ENCODE data around the gene CHM.
"Not testable (repeated sequence)": the region's sequence is repeated elsewhere in the genome, so short reads cannot be mapped to it uniquely, and the experiment has no call there.

CHM gene

GRCh38 chrX:86047174-86047935, at the start of gene CHM:
Gene CHM (minus strand): TSS chrX:86047558. CDS start chrX:86047532, 26 bp downstream.
- peak; percentile 5 to 21 for DNase-seq (ENCODE audit: low read depth in 2 of 2, low spot score in 1 of 2)

- DNase-seq (ENCODE audit: low read depth in 2 of 2, low spot score in 1 of 2) = no peak
Measured at GRCh38 chrX:86078650-86079049, 31.3 kb upstream of the CHM start.

- no peak for DNase-seq (ENCODE audit: low read depth in 2 of 2, low spot score in 1 of 2)
Measured at GRCh38 chrX:86066998-86067397, 19.6 kb upstream of the CHM start.

GRCh38 chrX:86061407-86061806, 14.0 kb upstream of the CHM start:
- DNase-seq (ENCODE audit: low read depth in 2 of 2, low spot score in 1 of 2) = no peak

GRCh38 chrX:86051741-86052140, 4.4 kb upstream of the CHM start:
- DNase-seq (ENCODE audit: low read depth in 2 of 2, low spot score in 1 of 2) = no peak

- no peak for DNase-seq (ENCODE audit: low read depth in 2 of 2, low spot score in 1 of 2)
Measured at GRCh38 chrX:86047936-86048280, 550 bp upstream of the CHM start.

GRCh38 chrX:86044216-86044615, 3.1 kb downstream of the CHM start:
- no peak for DNase-seq (ENCODE audit: low read depth in 2 of 2, low spot score in 1 of 2)

GRCh38 chrX:86039625-86040568, 7.5 kb downstream of the CHM start:
- no peak for DNase-seq (ENCODE audit: low read depth in 2 of 2, low spot score in 1 of 2)

GRCh38 chrX:86033385-86033784, 14.0 kb downstream of the CHM start:
- DNase-seq (ENCODE audit: low read depth in 2 of 2, low spot score in 1 of 2) = no peak

- no peak for DNase-seq (ENCODE audit: low read depth in 2 of 2, low spot score in 1 of 2)
Measured at GRCh38 chrX:86028681-86029080, 18.7 kb downstream of the CHM start.

- DNase-seq (ENCODE audit: low read depth in 2 of 2, low spot score in 1 of 2) = no peak
Measured at GRCh38 chrX:86023811-86024210, 23.5 kb downstream of the CHM start.

- DNase-seq (ENCODE audit: low read depth in 2 of 2, low spot score in 1 of 2) = no peak
Measured at GRCh38 chrX:86021652-86022289, 25.6 kb downstream of the CHM start.

- DNase-seq (ENCODE audit: low read depth in 2 of 2, low spot score in 1 of 2) = no peak
Measured at GRCh38 chrX:86016139-86016538, 31.2 kb downstream of the CHM start.

- not testable (repeated sequence) for DNase-seq (ENCODE audit: low read depth in 2 of 2, low spot score in 1 of 2)
Measured at GRCh38 chrX:86014959-86015358, 32.4 kb downstream of the CHM start.

- DNase-seq (ENCODE audit: low read depth in 2 of 2, low spot score in 1 of 2) = no peak
Measured at GRCh38 chrX:86014421-86014820, 32.9 kb downstream of the CHM start.

GRCh38 chrX:86013792-86014191, 33.6 kb downstream of the CHM start:
- no peak for DNase-seq (ENCODE audit: low read depth in 2 of 2, low spot score in 1 of 2)

- DNase-seq (ENCODE audit: low read depth in 2 of 2, low spot score in 1 of 2) = no peak
Measured at GRCh38 chrX:86012188-86012587, 35.2 kb downstream of the CHM start.

- not testable (repeated sequence) for DNase-seq (ENCODE audit: low read depth in 2 of 2, low spot score in 1 of 2)
Measured at GRCh38 chrX:86009803-86010202, 37.6 kb downstream of the CHM start.

GRCh38 chrX:86007891-86008290, 39.5 kb downstream of the CHM start:
- not testable (repeated sequence) for DNase-seq (ENCODE audit: low read depth in 2 of 2, low spot score in 1 of 2)

- DNase-seq (ENCODE audit: low read depth in 2 of 2, low spot score in 1 of 2) = no peak
Measured at GRCh38 chrX:86002076-86002896, 45.1 kb downstream of the CHM start.

- DNase-seq (ENCODE audit: low read depth in 2 of 2, low spot score in 1 of 2) = no peak
Measured at GRCh38 chrX:85998954-85999353, 48.4 kb downstream of the CHM start.
